ENCODE results near the gene GLT1D1.

GRCh38 chr12:128825835-128826234 is 27.4 kb upstream of the GLT1D1 start:
- TF ChIP-seq MAX (IDR thresholded peaks at IDR 0.05; ENCODE audit: low read depth) (no peak), RAD21 (IDR thresholded peaks at IDR 0.05; ENCODE audit: low read length) (no peak), USF2 (IDR thresholded peaks at IDR 0.05; ENCODE audit: borderline replicate concordance, low read depth, low read length) (no peak), EZH2phosphoT487 (IDR thresholded peaks at IDR 0.05; ENCODE audit: borderline replicate concordance, low read depth) (no peak), JUND (IDR thresholded peaks at IDR 0.05) (no peak), MXI1 (IDR thresholded peaks at IDR 0.05; ENCODE audit: low read depth, low read length) (no peak), CTCF (IDR thresholded peaks at IDR 0.05) (no peak)
